Spleen (tissue), 7 donors: ENCODE results near the gene GMPPB.
"Not testable (repeated sequence)": the region's sequence is repeated elsewhere in the genome, so short reads cannot be mapped to it uniquely, and the experiment has no call there.

Experiments
- POLR2A ChIP-seq, 3 donors: fragments of 450-650 bp; IDR thresholded peaks; one replicate each; pipeline ENCODE4 v1.5.1; 2017; ENCODE audit warnings: antibody characterized with exemption in 3 of 3, mild to moderate bottlenecking in 1 of 3
- POLR2AphosphoS5 ChIP-seq, 3 donors: sonication (generic); formaldehyde crosslinking; IDR thresholded peaks; one replicate each; pipeline ENCODE4 v1.5.1; 2017; ENCODE audit warnings: antibody characterized with exemption in 3 of 3
- TF ChIP-seq, protein P1 (sequence below), 11 experiments: fragments of 200-600 bp in 7 of 11; fragments of 450-650 bp in 4 of 11; sonication (generic) in 4 of 11; IDR thresholded peaks in 8 of 11; conservative IDR thresholded peaks in 3 of 11; 1 replicate in 7 of 11; 2 replicates in 4 of 11; pipeline versions ENCODE4 v1.4.0 to v1.8.0; 2016 to 2021; ENCODE audit warnings: antibody characterized with exemption in 11 of 11, inconsistent platforms in 4 of 11, mild to moderate bottlenecking in 1 of 11
- donor health status: DM: no; HTN: no; CAD: no; lungs with moderate emphysema.
- donor health status: DM: no; HTN: no; CAD: no.
- donor health status: DM: no; HTN: no; CAD: no.

DNA sequence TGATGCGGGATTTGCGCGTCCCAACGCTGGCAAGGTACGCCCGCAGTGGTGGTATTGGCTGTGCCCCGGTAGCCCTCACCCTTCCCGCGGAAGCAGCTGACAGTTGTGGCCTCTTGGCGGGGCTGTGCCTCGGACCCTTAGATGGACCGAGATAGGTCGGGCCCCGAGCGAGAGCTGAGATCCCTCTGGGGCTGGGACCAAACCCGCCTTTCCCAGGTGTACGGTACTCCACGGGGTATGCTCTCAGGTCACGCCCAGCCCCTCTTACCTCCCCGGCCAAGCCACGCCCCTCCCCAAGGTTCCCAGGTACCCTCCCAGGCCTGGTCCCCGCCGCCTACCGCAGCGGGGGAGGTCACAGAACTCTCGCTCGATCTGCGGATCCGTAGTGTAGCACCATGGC is 37.4 kb downstream of the GMPPB start:
- TF ChIP-seq, protein P1, sequence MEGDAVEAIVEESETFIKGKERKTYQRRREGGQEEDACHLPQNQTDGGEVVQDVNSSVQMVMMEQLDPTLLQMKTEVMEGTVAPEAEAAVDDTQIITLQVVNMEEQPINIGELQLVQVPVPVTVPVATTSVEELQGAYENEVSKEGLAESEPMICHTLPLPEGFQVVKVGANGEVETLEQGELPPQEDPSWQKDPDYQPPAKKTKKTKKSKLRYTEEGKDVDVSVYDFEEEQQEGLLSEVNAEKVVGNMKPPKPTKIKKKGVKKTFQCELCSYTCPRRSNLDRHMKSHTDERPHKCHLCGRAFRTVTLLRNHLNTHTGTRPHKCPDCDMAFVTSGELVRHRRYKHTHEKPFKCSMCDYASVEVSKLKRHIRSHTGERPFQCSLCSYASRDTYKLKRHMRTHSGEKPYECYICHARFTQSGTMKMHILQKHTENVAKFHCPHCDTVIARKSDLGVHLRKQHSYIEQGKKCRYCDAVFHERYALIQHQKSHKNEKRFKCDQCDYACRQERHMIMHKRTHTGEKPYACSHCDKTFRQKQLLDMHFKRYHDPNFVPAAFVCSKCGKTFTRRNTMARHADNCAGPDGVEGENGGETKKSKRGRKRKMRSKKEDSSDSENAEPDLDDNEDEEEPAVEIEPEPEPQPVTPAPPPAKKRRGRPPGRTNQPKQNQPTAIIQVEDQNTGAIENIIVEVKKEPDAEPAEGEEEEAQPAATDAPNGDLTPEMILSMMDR (IDR thresholded peaks at IDR 0.05 in 8 of 11, conservative IDR thresholded peaks at IDR 0.05 in 3 of 11): not testable (repeated sequence)
- TF ChIP-seq POLR2AphosphoS5, POLR2A (IDR thresholded peaks at IDR 0.05): not testable (repeated sequence)
